Skin epidermis (tissue), 12 donors: ENCODE measurements around the gene WDR62.

Experiments used
- H3K27ac ChIP-seq, 21 experiments: fragments of 200-600 bp; sonication (generic) in 11 of 21; one replicate each; pipeline ENCODE4 v1.5.0; 2020; ENCODE audit warnings: mild to moderate bottlenecking in 3 of 21, inconsistent platforms in 2 of 21, moderate library complexity in 2 of 21
- H3K4me3 ChIP-seq, 7 experiments: fragments of 200-600 bp; sonication (generic) in 2 of 7; one replicate each; pipeline ENCODE4 v1.5.0; 2020; ENCODE audit warnings: inconsistent platforms in 2 of 7, mild to moderate bottlenecking in 2 of 7, moderate library complexity in 1 of 7

WDR62 gene

GRCh38 chr19:36054733-36055686 lies at the start of gene WDR62:
WDR62 (plus strand) TSS chr19:36054897; CDS start chr19:36054972, 75 bp downstream.
- Histone ChIP-seq H3K27ac (peak within 1 kb of the TSS in 20 of 21 experiments; percentile 77 to 96 (median 88)), H3K4me3 (peak within 1 kb of the TSS; percentile 56 to 78 (median 65))

- no peak overlapping the region for H3K4me3 ChIP-seq
- no peak overlapping the region for H3K27ac ChIP-seq
These were observed 47.7 kb upstream of the WDR62 start for GRCh38 chr19:36006955-36007354.

DNA sequence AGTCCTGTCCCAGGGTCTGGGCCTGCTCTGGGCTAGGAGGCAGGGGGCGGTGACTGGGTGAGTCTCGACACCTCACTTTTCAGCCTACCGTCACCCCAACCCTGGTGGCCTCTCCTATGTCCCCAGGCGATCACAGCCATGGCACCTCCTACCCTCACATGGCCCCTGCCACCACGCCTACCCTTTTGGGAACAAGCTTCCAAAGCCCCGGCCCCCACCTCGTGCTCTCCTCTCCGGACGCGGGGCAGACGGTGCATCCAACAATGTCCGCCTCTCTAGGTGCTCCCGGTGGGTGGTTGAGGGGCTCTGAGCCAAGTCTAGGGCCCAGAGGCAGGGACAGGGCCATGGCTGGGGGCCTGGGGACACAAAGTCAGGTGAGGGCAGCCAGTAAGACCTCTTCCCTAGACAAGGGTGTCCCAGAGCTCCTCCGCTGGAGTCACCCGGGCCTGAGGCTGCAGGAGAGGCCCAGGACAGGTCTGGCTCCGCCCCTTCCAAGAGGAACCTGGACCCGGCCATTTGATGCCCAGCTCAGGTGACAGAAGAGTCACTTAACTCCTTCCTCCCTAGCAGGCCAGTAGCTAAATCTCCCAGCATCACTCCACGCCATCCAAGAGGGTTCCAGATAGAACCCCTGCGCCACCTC lies 46.2 kb upstream of the WDR62 start, which contains the start of gene SYNE4:
SYNE4 (minus strand) TSS at position 478 of the 643 bp plus-strand sequence; CDS start at position 346, 132 bp downstream.
- H3K4me3 ChIP-seq, result peak within 1 kb of the TSS; percentile 22 to 44 (median 34)
- peak within 1 kb of the TSS in 13 of 21 experiments; percentile 25 to 82 (median 50) for H3K27ac ChIP-seq

DNA sequence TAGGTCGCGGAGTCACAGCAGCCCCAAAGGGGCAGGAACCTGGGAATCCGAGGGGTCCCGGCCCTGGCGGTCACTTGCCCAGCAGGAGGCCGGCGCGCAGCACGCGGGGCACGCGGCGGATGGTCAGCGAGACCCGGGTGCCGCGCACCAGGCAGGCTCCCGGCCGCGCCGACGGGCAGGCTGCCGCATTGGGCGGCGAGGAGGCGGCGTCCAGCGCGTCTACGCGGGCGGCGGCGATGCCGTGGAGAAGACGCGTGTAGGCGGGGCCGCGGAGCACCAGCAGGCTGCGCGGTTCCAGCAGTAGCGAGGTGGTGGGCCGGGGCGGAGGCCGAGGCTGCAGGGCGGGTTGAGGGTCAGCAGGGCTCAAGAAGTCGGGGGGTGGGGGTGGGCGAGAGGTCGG lies 45.5 kb upstream of the WDR62 start:
- H3K4me3 ChIP-seq, result peak overlapping the region; percentile 22 to 44 (median 34)
- H3K27ac ChIP-seq, result peak overlapping the region in 13 of 21 experiments; percentile 5 to 82 (median 50)

DNA sequence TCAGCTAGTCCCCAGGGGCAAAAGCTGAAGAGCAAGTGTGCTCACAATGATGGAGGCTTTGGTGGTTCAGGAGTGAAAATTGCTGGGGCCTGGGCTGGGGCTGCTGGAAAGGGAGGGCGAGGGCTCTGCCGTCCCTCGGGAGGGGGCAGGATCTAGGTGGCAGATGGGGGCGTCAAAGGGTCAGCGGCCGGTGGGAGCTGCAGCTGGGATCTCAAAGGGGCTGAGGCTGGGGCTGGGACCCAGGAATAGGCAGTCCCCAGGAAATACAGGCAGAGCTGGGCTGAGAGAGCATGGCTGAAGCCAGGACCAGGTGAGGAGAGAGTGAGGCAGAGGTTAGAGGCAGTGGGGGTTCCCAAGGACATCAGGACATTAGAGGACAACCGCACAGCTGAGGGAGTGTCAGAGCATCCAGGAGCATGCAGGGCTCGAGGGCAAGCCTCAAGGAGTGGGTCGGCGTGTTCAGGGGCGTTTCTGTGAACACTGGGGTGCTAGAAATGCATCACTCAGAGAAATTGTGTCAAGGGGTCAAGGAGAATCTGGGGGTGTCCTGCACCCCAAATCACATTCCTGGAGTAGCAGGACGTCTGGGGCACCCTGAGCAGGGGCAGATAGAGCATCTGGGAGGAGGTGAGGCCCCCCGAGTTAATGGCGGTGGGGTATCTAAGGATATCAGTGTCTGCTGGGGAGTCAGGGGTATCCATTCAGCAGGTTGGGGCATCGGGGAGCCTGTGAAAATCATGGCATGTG lies 44.9 kb upstream of the WDR62 start:
- peak overlapping the region in 12 of 21 experiments; percentile 5 to 82 (median 57) for H3K27ac ChIP-seq
- H3K4me3 ChIP-seq, result peak overlapping the region; percentile 22 to 44 (median 34)

- H3K27ac ChIP-seq, result no peak overlapping the region
- H3K4me3 ChIP-seq, result no peak overlapping the region
These were observed 44.3 kb upstream of the WDR62 start for GRCh38 chr19:36010402-36010801.

DNA sequence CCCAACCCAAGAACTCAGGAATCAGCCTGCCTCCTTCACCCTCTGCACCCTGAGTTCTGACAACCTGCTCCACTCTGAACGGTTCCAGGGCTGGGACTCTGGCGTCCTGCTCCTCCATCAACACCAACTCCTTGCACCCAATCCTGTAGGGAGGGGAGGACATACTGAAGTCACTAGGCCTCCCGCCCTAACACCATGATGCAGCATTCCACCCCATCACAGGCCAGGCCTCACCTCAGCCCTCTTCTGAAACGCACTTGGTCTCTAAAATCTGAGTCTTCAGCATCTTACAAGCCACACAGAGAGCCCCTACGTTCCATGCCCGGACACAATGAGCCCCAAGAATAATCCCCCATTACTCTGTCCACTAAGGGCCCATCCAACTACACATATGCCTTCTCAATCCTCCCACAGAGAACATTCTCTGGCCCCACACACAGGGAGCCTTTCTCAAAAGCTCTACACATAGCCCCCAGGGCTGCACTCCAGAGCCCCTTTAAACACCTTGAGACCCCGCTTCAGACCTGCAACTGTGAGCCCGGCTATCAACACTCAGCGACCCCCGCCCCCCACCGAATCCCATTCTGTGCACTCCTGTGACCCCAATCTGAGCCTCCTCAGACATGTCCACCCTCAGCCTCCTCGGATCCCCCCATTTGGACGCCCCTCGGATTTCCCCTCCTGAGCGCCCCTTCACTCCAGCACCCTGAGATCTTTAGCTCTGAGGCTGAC lies 41.3 kb upstream of the WDR62 start:
- peak overlapping the region; percentile 54 to 75 (median 67) for H3K4me3 ChIP-seq
- H3K27ac ChIP-seq, result peak overlapping the region; percentile 44 to 95 (median 86)

DNA sequence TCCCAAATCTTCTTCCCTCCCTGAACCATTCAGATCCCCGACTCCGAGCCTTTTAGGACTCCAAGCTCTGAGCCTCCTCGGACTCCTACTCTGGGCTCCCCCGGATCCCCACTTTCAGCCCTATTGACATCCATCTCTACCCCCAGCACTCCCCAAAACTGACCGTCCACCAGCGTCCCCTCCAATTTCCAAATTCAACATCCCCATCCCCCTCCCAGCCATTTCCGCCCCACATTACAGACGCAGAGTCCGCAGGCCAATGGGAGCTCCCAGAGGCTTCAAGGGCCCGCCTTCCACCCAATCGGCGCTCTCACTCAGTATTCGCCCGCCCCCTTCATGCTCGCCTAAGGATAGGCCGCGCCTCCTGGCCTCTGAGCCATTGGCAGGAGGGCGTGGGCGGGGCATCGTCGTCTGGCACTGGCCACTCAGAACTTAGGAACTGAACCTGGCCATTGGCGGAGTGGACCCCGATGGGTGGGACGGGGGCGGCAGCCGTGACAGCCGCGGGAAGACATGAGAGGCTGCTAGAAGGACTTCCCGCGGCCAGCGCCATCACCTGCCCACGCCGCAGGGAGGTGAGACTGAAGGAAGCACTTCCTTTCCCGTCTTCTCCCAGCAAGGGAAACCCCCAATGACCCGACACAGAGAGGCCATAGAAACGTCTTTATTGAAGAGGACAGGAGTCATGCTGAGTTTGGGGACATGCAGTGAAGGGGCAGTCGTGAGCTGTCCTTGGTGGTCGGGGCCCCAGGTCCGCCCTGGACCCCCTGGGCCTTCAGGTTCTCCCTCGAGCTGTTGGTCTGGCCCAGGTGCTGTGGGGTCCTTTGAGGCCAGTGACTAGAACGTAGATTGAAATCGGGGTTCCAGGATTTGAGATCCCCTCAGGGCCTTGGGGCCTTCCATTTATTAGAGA lies 40.4 kb upstream of the WDR62 start, which contains the start of gene ALKBH6:
ALKBH6 (minus strand) TSS at position 202 of the 913 bp plus-strand sequence. CDS start 816 bp downstream, outside the sequence.
- Histone ChIP-seq H3K27ac (peak within 1 kb of the TSS; percentile 44 to 95 (median 86)), H3K4me3 (peak within 1 kb of the TSS; percentile 54 to 75 (median 67))

- H3K27ac ChIP-seq, result no peak overlapping the region
- H3K4me3 ChIP-seq, result no peak overlapping the region
These were observed 35.5 kb upstream of the WDR62 start for GRCh38 chr19:36019061-36019670.

DNA sequence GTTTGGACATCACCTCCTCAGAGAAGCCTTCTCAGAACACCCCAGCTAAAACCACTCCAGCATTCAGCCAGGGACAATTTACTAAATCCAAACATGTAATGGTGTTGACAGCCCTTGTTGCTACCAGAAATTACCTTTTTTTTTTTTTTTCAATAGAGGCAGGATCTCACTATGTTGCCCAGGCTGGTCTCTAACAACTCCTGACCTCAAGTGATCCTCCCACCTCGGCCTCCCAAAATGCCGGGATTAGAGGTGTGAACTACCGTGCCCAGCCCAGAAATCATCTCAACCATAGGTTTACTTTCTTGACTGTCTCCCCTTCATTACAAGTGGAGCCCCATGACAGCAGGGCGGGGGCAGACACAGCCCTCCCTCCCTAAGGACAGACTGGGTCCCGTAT lies 31.3 kb upstream of the WDR62 start:
- H3K4me3 ChIP-seq, result no peak overlapping the region
- H3K27ac ChIP-seq, result no peak overlapping the region

- H3K27ac ChIP-seq, result no peak overlapping the region
- no peak overlapping the region for H3K4me3 ChIP-seq
These were observed 29.2 kb upstream of the WDR62 start for GRCh38 chr19:36025541-36025940.

DNA sequence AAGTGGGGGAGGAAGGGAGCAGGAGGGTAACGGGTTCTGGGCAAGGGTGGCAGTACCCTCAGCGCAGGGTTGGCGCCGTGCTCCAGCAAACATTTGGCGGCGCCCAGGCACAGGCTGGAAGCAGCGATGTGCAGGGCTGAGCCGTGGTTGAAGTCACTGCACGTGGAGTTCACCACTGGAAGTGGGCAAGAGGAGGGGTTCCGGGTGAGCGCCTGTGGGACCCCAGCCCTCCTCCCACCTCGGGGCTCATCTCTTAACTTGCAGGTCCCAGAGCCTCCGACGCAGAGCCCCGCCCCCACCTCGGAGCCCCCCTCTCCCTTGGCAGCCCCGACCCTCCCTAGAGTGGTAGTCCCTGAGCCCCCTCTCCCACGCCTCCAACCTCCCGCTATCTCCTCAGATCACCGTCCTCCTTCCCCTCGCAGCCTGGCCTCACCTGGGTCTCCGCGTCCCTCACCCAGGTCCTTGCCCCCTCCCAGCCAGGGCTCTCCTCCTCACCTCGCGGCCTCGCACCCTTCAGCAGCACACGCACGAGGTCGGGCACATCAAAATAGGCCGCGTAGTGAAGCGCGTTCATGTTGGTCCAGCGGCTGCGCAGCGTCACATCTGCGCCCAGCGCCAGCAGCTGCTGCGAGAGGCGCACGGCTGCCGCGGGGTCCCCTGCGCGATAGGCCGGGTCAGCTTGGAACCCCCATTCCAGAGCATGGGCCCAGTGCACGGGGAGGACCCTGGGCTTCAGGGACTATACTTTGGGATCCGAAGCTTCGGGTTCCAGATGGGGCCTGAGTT lies 28.4 kb upstream of the WDR62 start:
- Histone ChIP-seq H3K4me3 (no peak overlapping the region), H3K27ac (no peak overlapping the region)

GRCh38 chr19:36027696-36028095 lies 27.0 kb upstream of the WDR62 start:
- Histone ChIP-seq H3K4me3 (no peak overlapping the region), H3K27ac (no peak overlapping the region)

GRCh38 chr19:36028313-36029041 lies 26.2 kb upstream of the WDR62 start:
- H3K4me3 ChIP-seq, result no peak overlapping the region
- no peak overlapping the region for H3K27ac ChIP-seq

GRCh38 chr19:36030264-36031148 lies 24.2 kb upstream of the WDR62 start:
- no peak overlapping the region for H3K4me3 ChIP-seq
- peak overlapping the region in 1 of 21 experiments; percentile 3 for H3K27ac ChIP-seq
